HG03457 (cell line): ENCODE results near the gene TTC28.

Experiments
- ATAC-seq: cut with Tn5 transposase; IDR thresholded peaks from one replicate; pipeline ENCODE4 v1.9.1; 2021; ENCODE audit warnings: moderate number of reproducible peaks; ENCODE audit not compliant: unreplicated experiment

The TTC28 gene

GRCh38 chr22:28155808-28156207 lies 523.8 kb downstream of the TTC28 start:
- ATAC-seq, result no peak

GRCh38 chr22:28154861-28155260 lies 524.8 kb downstream of the TTC28 start:
- no peak for ATAC-seq

GRCh38 chr22:28151151-28151816 lies 528.4 kb downstream of the TTC28 start:
- ATAC-seq, result no peak

GRCh38 chr22:28148816-28149465 lies 530.7 kb downstream of the TTC28 start:
- no peak for ATAC-seq

GRCh38 chr22:28147401-28147800 lies 532.2 kb downstream of the TTC28 start:
- no peak for ATAC-seq

- ATAC-seq, result no peak
These were observed 533.0 kb downstream of the TTC28 start for GRCh38 chr22:28146401-28147314.

GRCh38 chr22:28143961-28144745 lies 535.5 kb downstream of the TTC28 start:
- ATAC-seq, result no peak

GRCh38 chr22:28143241-28143865 lies 536.3 kb downstream of the TTC28 start:
- no peak for ATAC-seq

- ATAC-seq, result no peak
These were observed 537.2 kb downstream of the TTC28 start for GRCh38 chr22:28142361-28142961.

- no peak for ATAC-seq
These were observed 538.0 kb downstream of the TTC28 start for GRCh38 chr22:28141614-28142013.

GRCh38 chr22:28139961-28140360 lies 539.7 kb downstream of the TTC28 start:
- ATAC-seq, result no peak

GRCh38 chr22:28139516-28139915 lies 540.1 kb downstream of the TTC28 start:
- ATAC-seq, result no peak

- no peak for ATAC-seq
These were observed 542.6 kb downstream of the TTC28 start for GRCh38 chr22:28137036-28137435.

- no peak for ATAC-seq
These were observed 547.2 kb downstream of the TTC28 start for GRCh38 chr22:28132466-28132865.

GRCh38 chr22:28129319-28129962 lies 550.2 kb downstream of the TTC28 start:
- no peak for ATAC-seq

- no peak for ATAC-seq
These were observed 550.8 kb downstream of the TTC28 start for GRCh38 chr22:28128827-28129226.

GRCh38 chr22:28125799-28126198 lies 553.8 kb downstream of the TTC28 start:
- no peak for ATAC-seq

- no peak for ATAC-seq
These were observed 555.5 kb downstream of the TTC28 start for GRCh38 chr22:28123989-28124766.
